NOMO-1 treated with dmso at 0.1 percent for 144 hours (cell line): ENCODE data around the gene SLC12A8.

Experiments used
- DNase-seq: peaks from one replicate; lab custom pipeline; 2025; ENCODE audit not compliant: unreplicated experiment; lab: John Stamatoyannopoulos, UW

Gene SLC12A8

GRCh38 chr3:125156456-125156855 is 56.1 kb downstream of the SLC12A8 start:
- no peak for DNase-seq

- DNase-seq = peak; percentile 63
Measured at GRCh38 chr3:125154800-125155269, 57.7 kb downstream of the SLC12A8 start.

DNA sequence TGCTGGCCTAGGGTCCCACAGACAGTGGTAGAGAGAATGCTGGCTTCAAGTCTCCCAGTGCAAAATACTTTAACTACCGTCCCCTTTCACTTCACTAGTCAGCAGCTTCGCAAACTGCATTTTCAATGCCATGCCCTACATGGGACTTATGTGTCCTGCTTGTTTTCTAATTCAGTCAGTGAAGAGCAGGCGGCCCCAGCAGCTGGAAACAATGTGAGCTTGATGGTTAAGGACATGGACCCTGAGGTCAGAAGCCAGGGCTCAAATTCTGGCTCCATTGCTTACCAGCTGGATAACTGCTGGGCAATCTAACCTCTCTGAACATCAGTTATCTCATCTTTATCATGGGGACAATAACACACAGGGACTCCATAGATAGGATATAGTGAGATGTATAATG is 58.4 kb downstream of the SLC12A8 start:
- no peak for DNase-seq

- no peak for DNase-seq
Measured at GRCh38 chr3:125152951-125153350, 59.6 kb downstream of the SLC12A8 start.

DNA sequence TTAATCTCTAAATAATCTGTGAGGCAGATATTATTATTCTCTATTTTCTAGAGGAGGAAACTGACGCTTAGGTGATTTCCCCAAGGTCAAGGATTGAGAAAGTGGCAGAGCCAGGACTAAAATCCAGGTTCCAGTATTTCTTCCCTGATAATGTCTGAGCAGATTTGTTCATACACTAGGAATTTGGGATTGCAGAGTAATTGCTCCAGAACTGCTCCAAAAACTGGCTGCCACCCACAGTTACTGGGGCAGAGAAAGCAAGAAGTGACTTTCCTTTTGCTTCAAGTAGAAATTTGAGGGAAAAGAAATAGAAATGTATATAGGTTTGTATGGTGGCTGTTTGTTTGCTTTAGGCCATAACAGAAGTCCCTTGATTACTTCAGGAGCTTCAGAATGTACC is 60.6 kb downstream of the SLC12A8 start:
- DNase-seq = no peak

- DNase-seq = no peak
Measured at GRCh38 chr3:125151442-125151817, 61.1 kb downstream of the SLC12A8 start.

DNA sequence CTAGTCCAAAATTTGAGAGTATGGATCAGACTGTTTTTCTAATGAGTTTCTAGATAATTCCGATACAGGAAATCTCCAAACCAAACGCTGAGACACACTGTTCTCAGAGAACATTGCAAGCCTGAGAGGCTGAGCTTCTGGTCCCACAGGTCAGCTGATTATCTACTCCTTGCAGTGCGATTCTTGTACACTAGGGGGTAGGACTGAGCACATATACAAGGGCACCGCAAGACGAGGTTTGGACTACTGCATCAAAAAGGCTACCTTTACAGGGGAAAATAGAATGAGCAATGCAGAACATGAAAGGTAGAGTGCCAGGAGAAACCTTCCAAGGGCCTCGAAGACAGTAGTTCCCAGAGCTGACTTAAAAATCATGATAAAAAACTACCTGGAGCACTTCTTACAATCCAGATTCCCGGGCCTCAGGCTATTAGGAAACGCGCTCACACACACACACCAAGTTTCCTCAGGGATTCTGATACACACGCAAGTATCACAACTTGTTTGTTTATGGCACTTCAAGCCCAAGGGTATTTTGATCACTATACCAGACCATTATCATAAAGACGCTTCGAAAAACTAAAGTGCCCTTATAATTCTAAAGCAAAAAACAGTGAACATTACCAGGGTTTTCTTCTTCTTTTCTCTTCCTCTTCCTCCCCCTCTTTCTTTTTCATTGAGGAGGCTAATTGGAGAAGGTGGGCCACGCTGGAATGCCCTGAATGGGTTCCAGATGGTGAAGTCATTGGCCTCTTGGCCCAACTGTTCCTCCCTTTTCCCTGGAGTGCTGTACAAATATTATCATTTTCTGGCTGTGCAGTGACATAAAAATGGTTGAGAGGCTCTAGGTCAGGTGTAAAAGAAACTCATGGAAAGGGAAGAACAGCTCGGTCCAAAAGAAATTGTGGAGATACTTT is 61.8 kb downstream of the SLC12A8 start:
- DNase-seq = peak; percentile 14

GRCh38 chr3:125149462-125149861 is 63.1 kb downstream of the SLC12A8 start:
- DNase-seq = no peak

GRCh38 chr3:125148836-125149235 is 63.7 kb downstream of the SLC12A8 start:
- DNase-seq = no peak

DNA sequence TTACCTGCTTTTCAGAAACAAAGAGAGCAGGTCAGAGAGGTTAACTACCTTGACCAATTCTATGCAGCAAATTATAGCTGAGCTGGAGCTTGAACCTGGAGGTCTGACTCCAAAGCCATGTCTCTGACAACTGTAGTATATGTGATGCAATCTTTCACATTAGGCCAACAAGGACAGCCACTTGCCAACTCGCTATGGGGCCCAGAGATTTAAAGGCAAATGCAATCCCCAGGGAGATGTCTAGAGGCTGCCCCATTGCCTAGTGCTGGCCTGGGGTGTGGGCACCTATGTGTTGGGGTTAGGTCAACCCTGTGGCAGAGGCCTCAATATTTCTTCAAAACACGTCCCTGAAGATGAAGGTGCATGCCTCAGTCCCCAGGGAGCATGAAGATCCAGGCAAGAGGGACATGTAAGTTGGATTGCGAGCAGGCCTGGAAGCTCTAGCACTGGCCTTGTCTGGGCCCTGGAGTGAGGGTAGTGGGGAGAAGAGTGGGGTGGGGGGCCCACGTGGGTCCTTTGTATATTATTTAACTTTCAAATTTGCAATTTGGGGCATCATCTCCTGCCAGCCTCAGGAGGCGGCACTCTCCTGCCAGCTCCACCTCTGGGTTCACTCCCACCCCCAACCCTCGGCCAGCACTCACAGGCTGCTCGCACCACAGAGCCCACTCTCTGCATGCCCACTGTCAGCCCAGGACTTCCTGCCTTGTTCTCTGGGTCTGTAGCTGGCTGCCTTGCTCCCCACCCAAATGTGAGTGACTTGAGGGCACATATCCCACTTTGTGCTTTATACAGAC is 64.3 kb downstream of the SLC12A8 start:
- peak; percentile 9 for DNase-seq

DNA sequence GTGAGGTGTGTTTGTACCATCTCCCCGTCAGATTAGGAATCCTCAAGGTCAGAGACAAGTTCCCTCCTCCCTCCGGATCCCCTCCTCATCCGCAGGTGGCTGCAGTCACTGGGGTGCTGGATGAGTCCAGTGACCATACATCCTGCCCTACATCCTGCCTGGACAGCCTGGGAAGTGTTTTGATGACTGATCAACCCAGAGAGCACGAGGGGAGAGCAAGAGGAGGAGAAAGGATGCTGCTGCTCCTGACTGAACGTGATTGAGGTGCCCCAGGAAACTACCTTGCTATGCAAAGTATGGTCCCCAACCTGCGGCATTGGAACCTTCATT is 65.1 kb downstream of the SLC12A8 start:
- DNase-seq = no peak

GRCh38 chr3:125146626-125147490 is 65.7 kb downstream of the SLC12A8 start:
- peak; percentile 90 for DNase-seq

DNA sequence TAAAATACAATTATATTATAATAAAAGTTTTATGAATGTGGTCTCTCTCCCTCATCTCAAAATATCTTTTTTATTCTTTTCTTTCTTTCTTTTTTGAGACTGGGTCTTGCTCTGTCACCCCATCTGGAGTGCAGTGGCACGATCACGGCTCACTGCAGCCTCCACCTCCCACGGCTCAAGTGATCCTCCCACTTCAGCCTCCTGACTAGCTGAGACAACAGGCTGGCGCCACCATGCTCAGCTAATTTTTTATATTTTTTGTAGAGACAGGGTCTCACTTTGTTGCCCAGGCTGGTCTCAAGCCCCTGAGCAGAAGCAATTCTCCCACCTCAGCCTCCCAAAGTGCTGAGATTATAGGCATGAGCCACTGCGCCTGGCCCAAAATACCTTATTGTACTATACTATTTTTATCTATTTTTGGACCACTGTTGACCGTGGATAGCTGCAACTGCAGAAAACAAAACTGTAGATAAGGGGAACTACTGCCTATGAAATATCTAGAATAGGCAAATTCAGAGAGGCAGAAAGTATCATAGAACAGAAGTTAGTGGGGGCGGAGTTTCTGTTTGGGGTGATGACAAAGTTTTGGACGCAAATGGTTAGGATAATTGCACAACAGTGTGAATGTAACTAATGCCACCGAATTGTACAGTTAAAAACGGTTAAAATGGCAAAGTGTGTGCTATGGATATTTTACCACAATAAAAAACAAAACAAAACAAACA is 66.6 kb downstream of the SLC12A8 start:
- DNase-seq = peak; percentile 74

DNA sequence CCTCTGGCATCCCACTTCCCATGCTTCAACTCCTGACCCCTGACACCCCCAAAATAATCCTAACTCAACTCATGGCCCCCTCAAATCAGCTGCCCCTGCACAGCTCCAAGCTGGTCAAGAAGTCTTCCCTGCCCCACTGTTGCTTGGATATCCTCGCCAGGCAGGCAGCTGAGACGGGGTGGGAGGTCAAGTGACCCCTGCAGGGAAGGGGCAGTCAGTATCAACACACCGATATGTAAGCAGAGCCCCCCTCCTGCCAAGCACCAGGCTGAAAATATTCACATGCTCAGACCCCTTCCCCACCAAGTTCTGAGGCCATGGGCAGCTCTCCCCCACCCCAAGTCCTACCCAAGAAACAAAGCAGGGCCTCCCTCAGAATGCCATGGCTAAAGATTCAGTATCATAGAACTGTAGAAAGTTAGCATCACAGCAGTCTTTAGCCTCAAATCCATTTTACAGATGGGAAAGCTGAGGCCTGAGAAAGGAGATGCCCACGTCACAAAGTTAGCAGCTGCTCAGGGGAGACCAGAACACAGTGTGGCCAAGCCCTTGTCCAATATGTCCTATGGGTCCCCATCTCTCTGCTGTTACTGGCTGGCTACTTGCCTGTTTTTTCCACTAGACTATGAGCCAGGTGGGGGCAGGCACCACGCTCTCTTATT is 67.8 kb downstream of the SLC12A8 start:
- DNase-seq = no peak

GRCh38 chr3:125143982-125144652 is 68.4 kb downstream of the SLC12A8 start:
- DNase-seq = no peak

- DNase-seq = no peak
Measured at GRCh38 chr3:125143538-125143937, 69.0 kb downstream of the SLC12A8 start.

DNA sequence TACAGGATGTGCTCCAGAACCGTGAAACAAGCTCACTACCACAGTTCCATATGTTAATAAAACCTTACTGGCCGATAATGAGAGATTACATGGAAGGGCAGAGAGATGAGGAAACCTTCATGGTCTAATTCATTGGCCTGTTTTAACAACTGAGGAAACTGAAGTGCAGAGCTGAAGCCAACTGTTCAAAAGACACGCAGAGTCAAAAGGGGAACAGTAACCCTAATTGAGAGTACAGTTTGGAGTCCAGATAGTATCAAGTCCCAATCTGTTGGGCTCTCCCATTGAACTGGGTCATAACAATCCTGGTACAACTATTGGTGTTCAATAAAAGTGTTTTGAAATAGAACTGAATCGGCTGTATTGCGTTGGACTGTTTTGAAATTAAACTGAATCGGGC is 69.6 kb downstream of the SLC12A8 start:
- no peak for DNase-seq

- DNase-seq = no peak
Measured at GRCh38 chr3:125142420-125142778, 70.1 kb downstream of the SLC12A8 start.

GRCh38 chr3:125141596-125142419 is 70.7 kb downstream of the SLC12A8 start:
- peak; percentile 78 for DNase-seq
